Measurements from ENCODE around the gene HS6ST3. TPM values are rescaled to one million over a fixed set of nuclear protein-coding genes. Genes with fewer than 3 reads are reported as not detected.

HS6ST3 gene
- total RNA-seq, 1 experiment from 2014 or later, result 0.11 TPM

DNA sequence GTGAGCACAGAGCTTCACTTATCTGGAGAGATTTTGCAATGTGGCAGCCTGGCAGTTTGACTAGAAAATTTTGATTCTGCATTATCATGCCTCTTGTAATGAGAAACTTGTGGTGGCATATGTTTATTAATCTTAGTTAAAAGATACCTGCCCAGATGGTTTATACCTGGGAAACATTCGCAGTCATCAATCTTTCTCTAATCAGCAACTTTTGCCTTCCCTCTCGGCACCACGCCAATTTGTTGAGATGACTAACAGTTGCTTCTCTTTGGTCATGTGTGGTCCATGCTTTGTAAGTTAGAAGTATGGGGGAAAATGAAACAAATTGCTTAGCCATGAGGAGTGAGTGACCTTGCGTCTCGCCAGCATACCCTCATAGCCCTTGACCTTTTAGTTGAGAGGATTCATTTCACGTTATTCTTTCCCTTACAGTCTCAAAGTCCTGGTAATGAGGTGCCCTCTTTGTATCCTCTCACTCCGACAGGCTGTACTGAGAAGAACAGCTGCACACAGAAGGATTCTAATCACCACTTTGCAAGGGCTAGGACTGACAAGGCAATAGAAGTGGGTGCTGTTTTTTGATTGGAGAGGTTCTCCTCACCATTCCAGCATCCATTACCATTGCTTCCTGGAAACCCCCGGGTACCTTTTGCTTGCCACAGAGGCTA, 703.0 kb downstream of the HS6ST3 start:
- no peak overlapping the region for H2AFZ ChIP-seq (ENCODE audit: low read length)
- no peak overlapping the region for H3K9ac ChIP-seq (ENCODE audit: low read length)
- H3K4me1 ChIP-seq (ENCODE audit: insufficient read depth, low read length), result no peaks in the 10 kb centered on the region
- no peak overlapping the region for H3K4me3 ChIP-seq (ENCODE audit: low read length)
- ChIA-PET POLR2A (ENCODE audit: unreplicated experiment) (no interaction called here), CTCF (no interaction called here)
- no peaks in the 10 kb centered on the region for H3K79me2 ChIP-seq (ENCODE audit: low read length)
- H3F3A ChIP-seq (ENCODE audit: low read length, unreplicated experiment), result no peaks in the 10 kb centered on the region
- H3K9me3 ChIP-seq (ENCODE audit: low read length), result no peaks in the 10 kb centered on the region
- H3K36me3 ChIP-seq (ENCODE audit: low read depth, low read length), result no peaks in the 10 kb centered on the region
- DNase-seq (no peak), ATAC-seq (no peak)
- H3K27ac ChIP-seq (ENCODE audit: low read length), result no peak overlapping the region
- H3K9me2 ChIP-seq (replicated peaks; ENCODE audit: low read length), result no peaks in the 10 kb centered on the region
- H3K4me2 ChIP-seq (ENCODE audit: low read length), result no peak overlapping the region
- no peak for TF ChIP-seq EZH2phosphoT487 (IDR thresholded peaks at IDR 0.05; ENCODE audit: borderline replicate concordance, low read length)
- TF ChIP-seq EZH2 (IDR thresholded peaks at IDR 0.05; ENCODE audit: low read length, unreplicated experiment), result no peak
- TF ChIP-seq, protein P1, sequence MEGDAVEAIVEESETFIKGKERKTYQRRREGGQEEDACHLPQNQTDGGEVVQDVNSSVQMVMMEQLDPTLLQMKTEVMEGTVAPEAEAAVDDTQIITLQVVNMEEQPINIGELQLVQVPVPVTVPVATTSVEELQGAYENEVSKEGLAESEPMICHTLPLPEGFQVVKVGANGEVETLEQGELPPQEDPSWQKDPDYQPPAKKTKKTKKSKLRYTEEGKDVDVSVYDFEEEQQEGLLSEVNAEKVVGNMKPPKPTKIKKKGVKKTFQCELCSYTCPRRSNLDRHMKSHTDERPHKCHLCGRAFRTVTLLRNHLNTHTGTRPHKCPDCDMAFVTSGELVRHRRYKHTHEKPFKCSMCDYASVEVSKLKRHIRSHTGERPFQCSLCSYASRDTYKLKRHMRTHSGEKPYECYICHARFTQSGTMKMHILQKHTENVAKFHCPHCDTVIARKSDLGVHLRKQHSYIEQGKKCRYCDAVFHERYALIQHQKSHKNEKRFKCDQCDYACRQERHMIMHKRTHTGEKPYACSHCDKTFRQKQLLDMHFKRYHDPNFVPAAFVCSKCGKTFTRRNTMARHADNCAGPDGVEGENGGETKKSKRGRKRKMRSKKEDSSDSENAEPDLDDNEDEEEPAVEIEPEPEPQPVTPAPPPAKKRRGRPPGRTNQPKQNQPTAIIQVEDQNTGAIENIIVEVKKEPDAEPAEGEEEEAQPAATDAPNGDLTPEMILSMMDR (conservative IDR thresholded peaks at IDR 0.05; ENCODE audit: low read depth, low read length), result no peak
- H3K27me3 ChIP-seq (ENCODE audit: low read length), result no peaks in the 10 kb centered on the region
- H4K20me1 ChIP-seq (ENCODE audit: low read length), result no peaks in the 10 kb centered on the region
- intact Hi-C loops (cut with micrococcal nuclease), result no loop called here
- BruUV-seq (replicated peaks), result no TSS peak

DNA sequence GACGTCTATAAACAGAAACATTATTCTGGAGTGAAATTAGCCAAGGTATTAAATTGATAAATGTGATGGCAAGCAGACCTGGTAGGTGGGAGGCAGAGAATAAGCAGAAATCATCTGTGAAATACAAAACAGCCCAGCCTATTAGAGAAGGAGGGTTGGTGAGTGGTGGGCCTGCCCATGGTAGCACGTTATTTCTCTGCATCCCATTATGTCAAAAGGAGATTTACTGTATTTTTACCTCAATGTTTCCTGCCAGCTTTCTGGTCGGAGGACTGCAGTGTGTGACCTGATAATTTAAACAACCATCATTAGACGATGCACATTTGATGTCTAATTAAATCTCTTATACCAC, 703.5 kb downstream of the HS6ST3 start:
- no peak for ATAC-seq
- intact Hi-C loops (cut with micrococcal nuclease), result no loop called here
- H3F3A ChIP-seq (ENCODE audit: low read length, unreplicated experiment), result no peaks in the 10 kb centered on the region
- H3K4me1 ChIP-seq (ENCODE audit: insufficient read depth, low read length), result no peaks in the 10 kb centered on the region
- no peak overlapping the region for H3K27ac ChIP-seq (ENCODE audit: low read length)
- no peak overlapping the region for H3K9ac ChIP-seq (ENCODE audit: low read length)
- no peak for TF ChIP-seq EZH2phosphoT487 (IDR thresholded peaks at IDR 0.05; ENCODE audit: borderline replicate concordance, low read length)
- TF ChIP-seq, protein P1 (conservative IDR thresholded peaks at IDR 0.05; ENCODE audit: low read depth, low read length), result no peak
- BruUV-seq (replicated peaks), result no TSS peak
- no peak for DNase-seq
- ChIA-PET POLR2A (ENCODE audit: unreplicated experiment) (no interaction called here), CTCF (no interaction called here)
- H3K4me3 ChIP-seq (ENCODE audit: low read length), result no peak overlapping the region
- no peaks in the 10 kb centered on the region for H3K36me3 ChIP-seq (ENCODE audit: low read depth, low read length)
- H3K79me2 ChIP-seq (ENCODE audit: low read length), result no peaks in the 10 kb centered on the region
- H3K4me2 ChIP-seq (ENCODE audit: low read length), result no peak overlapping the region
- no peaks in the 10 kb centered on the region for H4K20me1 ChIP-seq (ENCODE audit: low read length)
- H3K27me3 ChIP-seq (ENCODE audit: low read length), result no peaks in the 10 kb centered on the region
- H3K9me2 ChIP-seq (replicated peaks; ENCODE audit: low read length), result no peaks in the 10 kb centered on the region
- H3K9me3 ChIP-seq (ENCODE audit: low read length), result no peaks in the 10 kb centered on the region
- H2AFZ ChIP-seq (ENCODE audit: low read length), result no peak overlapping the region

DNA sequence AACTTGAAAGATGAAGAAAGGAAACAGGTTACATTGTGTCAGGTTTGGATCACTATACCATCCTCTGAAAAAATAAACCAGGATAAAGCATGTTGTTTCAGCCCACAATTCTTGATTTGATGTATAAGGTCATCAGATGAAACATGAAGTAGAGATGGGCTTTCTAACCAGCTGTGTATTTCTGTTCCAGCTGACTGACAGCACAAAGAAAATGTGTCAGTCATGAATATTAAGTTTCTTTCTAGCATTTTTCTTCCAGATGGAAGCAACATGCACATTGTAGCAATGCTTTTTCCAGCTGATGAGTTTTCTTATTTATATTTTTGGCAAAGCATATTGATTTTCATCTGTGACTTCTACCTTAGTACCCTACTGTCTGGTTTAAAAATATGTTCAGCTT, 704.8 kb downstream of the HS6ST3 start:
- Histone ChIP-seq H2AFZ (ENCODE audit: low read length) (no peak overlapping the region), H3K9me3 (ENCODE audit: low read length) (no peaks in the 10 kb centered on the region), H3K27ac (ENCODE audit: low read length) (no peak overlapping the region), H3K9ac (ENCODE audit: low read length) (no peak overlapping the region), H3K27me3 (ENCODE audit: low read length) (no peaks in the 10 kb centered on the region), H3F3A (ENCODE audit: low read length, unreplicated experiment) (no peaks in the 10 kb centered on the region), H3K79me2 (ENCODE audit: low read length) (no peaks in the 10 kb centered on the region), H3K4me2 (ENCODE audit: low read length) (no peak overlapping the region), H3K9me2 (replicated peaks; ENCODE audit: low read length) (no peaks in the 10 kb centered on the region), H3K36me3 (ENCODE audit: low read depth, low read length) (no peaks in the 10 kb centered on the region), H4K20me1 (ENCODE audit: low read length) (no peaks in the 10 kb centered on the region), H3K4me1 (ENCODE audit: insufficient read depth, low read length) (no peaks in the 10 kb centered on the region), H3K4me3 (ENCODE audit: low read length) (no peak overlapping the region)
- ATAC-seq (no peak), DNase-seq (no peak)
- POLR2A ChIA-PET (ENCODE audit: unreplicated experiment), result no interaction called here
- TF ChIP-seq EZH2 (IDR thresholded peaks at IDR 0.05; ENCODE audit: low read length, unreplicated experiment) (no peak), EZH2phosphoT487 (IDR thresholded peaks at IDR 0.05; ENCODE audit: borderline replicate concordance, low read length) (no peak)
- TF ChIP-seq, protein P1 (conservative IDR thresholded peaks at IDR 0.05; ENCODE audit: low read depth, low read length), result no peak
- CTCF ChIA-PET, result no interaction called here
- intact Hi-C loops (cut with micrococcal nuclease), result no loop called here
- BruUV-seq (replicated peaks), result no TSS peak

Measured in PC-3 (cell line).